ENCODE measurements around the gene SLC30A4.

- no peak for TF ChIP-seq EZH2 (IDR thresholded peaks at IDR 0.05; ENCODE audit: low read depth)
- TF ChIP-seq, protein P1, sequence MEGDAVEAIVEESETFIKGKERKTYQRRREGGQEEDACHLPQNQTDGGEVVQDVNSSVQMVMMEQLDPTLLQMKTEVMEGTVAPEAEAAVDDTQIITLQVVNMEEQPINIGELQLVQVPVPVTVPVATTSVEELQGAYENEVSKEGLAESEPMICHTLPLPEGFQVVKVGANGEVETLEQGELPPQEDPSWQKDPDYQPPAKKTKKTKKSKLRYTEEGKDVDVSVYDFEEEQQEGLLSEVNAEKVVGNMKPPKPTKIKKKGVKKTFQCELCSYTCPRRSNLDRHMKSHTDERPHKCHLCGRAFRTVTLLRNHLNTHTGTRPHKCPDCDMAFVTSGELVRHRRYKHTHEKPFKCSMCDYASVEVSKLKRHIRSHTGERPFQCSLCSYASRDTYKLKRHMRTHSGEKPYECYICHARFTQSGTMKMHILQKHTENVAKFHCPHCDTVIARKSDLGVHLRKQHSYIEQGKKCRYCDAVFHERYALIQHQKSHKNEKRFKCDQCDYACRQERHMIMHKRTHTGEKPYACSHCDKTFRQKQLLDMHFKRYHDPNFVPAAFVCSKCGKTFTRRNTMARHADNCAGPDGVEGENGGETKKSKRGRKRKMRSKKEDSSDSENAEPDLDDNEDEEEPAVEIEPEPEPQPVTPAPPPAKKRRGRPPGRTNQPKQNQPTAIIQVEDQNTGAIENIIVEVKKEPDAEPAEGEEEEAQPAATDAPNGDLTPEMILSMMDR (conservative IDR thresholded peaks at IDR 0.05), result no peak
Measured at GRCh38 chr15:45451265-45451664, 71.3 kb downstream of the SLC30A4 start.

Measured in PC-9 (cell line).